Effector memory CD4-positive, alpha-beta T cell (primary cell): ENCODE results near the gene SLC16A1.
A peak's percentile ranks its signal among the peaks of the same experiment; 100 is the strongest.
"Not testable (repeated sequence)": the region's sequence is repeated elsewhere in the genome, so short reads cannot be mapped to it uniquely, and the experiment has no call there.

Source experiments
- DNase-seq, 3 donors: peaks; one replicate each; pipeline ENCODE4 v3.0.0-alpha.2; 2020
- H3K27ac ChIP-seq: 2 replicates; pipeline ENCODE4 v1.7.0; 2013; ENCODE audit warnings: mild to moderate bottlenecking, low read length, moderate library complexity; ENCODE audit not compliant: insufficient read depth, poor library complexity, severe bottlenecking
- H3K27me3 ChIP-seq: replicated peaks from 2 replicates; pipeline ENCODE4 v1.7.0; 2013; ENCODE audit warnings: mild to moderate bottlenecking, low read length; ENCODE audit not compliant: insufficient read depth, control insufficient read depth, poor library complexity, severe bottlenecking
- H3K36me3 ChIP-seq: 2 replicates; pipeline ENCODE4 v1.7.0; 2013; ENCODE audit warnings: mild to moderate bottlenecking, low read length, moderate library complexity; ENCODE audit not compliant: control insufficient read depth, insufficient read depth
- H3K4me1 ChIP-seq: 2 replicates; pipeline ENCODE4 v1.7.0; 2013; ENCODE audit warnings: low read length, mild to moderate bottlenecking; ENCODE audit not compliant: control insufficient read depth, insufficient read depth, poor library complexity, severe bottlenecking
- H3K4me3 ChIP-seq: 2 replicates; pipeline ENCODE4 v1.7.0; 2013; ENCODE audit warnings: low read length, low read depth, mild to moderate bottlenecking; ENCODE audit not compliant: insufficient read depth, poor library complexity, severe bottlenecking
- H3K9me3 ChIP-seq: 2 replicates; pipeline ENCODE4 v1.7.0; 2013; ENCODE audit warnings: mild to moderate bottlenecking, low read length, moderate library complexity; ENCODE audit not compliant: control insufficient read depth
- total RNA-seq, 3 donors: gene quantifications; one replicate each; lab custom pipeline; 2026; lab: John Stamatoyannopoulos, UW

The SLC16A1 gene
- 48.8 to 80.1 (median 52.2) reads per million in 3 donors for total RNA-seq

DNA sequence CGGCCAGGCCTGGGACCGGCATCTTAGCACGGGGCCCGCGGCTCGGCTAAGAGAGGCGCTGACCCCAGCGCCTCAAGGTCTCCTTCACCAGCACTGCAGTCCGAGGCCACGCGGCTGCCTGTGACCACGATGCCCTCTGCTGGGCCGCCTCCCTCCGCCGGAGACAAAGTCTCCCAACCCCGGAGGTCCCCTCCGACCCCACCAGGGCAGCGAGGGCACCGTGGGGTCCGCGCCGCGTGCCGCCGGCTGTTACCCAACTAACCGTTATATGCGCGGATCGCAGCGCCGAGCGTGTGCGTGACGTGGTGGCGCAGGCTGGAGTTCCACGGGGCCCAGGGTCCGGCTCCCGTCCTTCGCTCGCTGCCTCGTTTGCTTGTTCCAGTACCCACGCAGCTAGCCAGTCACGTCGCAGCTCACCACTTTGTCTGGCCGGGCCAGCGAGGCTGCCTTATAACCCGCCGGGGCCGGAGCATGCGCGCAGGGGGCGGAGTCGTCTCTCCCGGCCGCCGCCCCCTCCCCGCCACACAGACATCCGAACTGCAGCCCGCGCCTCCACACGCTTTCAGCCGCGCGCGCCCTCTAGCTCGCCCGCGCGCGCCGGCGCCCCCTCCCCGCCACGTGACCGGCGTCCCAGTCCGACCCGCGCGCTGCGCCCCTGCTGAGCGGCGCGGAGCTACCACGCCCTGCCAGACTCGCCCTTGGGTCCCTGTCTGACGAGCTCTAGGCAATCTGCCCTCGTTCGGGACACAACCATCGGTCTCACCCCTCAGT, at the start of gene SLC16A1:
Gene SLC16A1, minus strand, starts transcription at position 424 of the 771 bp plus-strand sequence. CDS start 26,888 bp downstream, outside the sequence.
- H3K27me3 ChIP-seq: no peaks in the 10 kb centered on the region
- no peaks in the 10 kb centered on the region for H3K9me3 ChIP-seq
- H3K27ac ChIP-seq: peak within 1 kb of the TSS; percentile 89
- no peaks in the 10 kb centered on the region for H3K36me3 ChIP-seq
- DNase-seq: peak; percentile 75 to 85 (median 81)
- peaks cover 15% of the 10 kb centered on the region for H3K4me1 ChIP-seq
- H3K4me3 ChIP-seq: peak within 1 kb of the TSS; percentile 95

DNA sequence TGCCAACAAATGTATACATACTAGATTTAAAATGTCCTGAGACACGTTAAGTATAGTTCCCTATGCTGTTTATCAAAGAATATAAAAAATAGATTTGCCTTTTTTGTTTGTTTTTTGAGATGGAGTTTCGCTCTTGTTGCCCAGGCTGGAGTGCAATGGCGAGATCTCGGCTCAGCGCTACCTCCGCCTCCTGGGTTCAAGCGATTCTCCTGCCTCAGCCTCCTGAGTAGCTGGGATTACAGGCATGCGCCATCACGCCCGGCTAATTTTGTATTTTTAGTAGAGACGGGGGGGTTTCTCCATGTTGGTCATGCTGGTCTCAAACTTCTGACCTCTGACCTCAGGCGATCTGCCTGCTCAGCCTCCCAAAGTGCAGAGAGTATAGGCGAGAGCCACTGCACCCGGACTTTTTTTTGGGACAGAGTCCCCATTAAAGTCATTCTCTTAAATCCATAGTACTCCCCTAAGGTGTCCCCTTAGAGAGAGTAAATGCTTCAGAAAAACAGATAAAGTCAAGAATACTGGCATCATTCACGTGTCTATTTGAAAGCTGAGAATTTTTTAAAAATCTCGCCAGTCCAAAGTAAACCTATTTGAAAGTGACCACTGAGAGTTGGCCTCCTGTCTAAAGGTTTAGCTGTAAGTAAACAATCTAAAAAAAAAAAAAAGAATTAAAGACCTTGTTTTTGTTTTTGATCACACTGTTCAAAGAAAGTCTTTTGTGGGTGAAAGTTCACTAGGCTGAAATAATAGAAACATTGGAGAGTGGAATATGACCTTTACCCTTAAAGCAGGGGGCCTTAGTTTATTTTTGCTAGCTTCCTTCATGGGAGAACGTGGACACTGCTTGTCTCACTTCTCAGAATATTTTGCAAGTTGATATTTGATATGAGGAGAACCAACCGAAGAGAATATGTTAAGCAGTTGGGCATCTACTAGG, 48.0 kb upstream of the SLC16A1 start:
- Histone ChIP-seq H3K27me3 (no peaks in the 10 kb centered on the region), H3K4me1 (no peaks in the 10 kb centered on the region), H3K36me3 (no peaks in the 10 kb centered on the region), H3K9me3 (no peaks in the 10 kb centered on the region), H3K27ac (no peak overlapping the region), H3K4me3 (no peak overlapping the region)
- no peak for DNase-seq

GRCh38 chr1:113002297-113002696, 46.3 kb upstream of the SLC16A1 start:
- H3K4me3 ChIP-seq: no peak overlapping the region
- no peak for DNase-seq
- H3K27me3 ChIP-seq: no peaks in the 10 kb centered on the region
- H3K4me1 ChIP-seq: no peaks in the 10 kb centered on the region
- no peaks in the 10 kb centered on the region for H3K9me3 ChIP-seq
- no peak overlapping the region for H3K27ac ChIP-seq
- H3K36me3 ChIP-seq: peaks cover 3% of the 10 kb centered on the region

GRCh38 chr1:112998592-112999235, 42.7 kb upstream of the SLC16A1 start:
- no peaks in the 10 kb centered on the region for H3K4me1 ChIP-seq
- H3K9me3 ChIP-seq: no peaks in the 10 kb centered on the region
- no peak overlapping the region for H3K27ac ChIP-seq
- H3K4me3 ChIP-seq: no peak overlapping the region
- H3K36me3 ChIP-seq: peaks cover 3% of the 10 kb centered on the region
- H3K27me3 ChIP-seq: no peaks in the 10 kb centered on the region
- DNase-seq: no peak

DNA sequence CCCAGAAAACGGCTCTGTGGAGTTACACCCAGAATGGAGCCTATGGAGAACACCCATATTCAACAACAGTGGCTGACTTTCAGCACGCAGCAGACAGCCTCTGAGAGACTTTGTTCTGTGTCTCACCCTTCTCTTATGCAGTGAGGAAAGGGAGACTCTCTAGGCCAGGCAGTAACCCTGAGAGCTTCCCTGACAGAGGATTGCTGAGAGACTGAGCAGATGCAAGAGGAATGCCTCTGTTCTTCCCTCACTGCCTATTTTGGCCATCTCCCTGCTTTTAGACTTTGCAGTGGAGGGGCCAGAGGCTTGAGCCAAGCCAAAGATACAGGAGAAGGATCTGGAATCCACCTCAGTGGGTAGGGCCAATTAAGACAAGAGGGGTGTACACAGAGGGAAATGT, 41.8 kb upstream of the SLC16A1 start:
- no peak overlapping the region for H3K4me3 ChIP-seq
- DNase-seq: no peak
- H3K9me3 ChIP-seq: no peaks in the 10 kb centered on the region
- H3K27ac ChIP-seq: no peak overlapping the region
- H3K4me1 ChIP-seq: no peaks in the 10 kb centered on the region
- H3K36me3 ChIP-seq: peaks cover 3% of the 10 kb centered on the region
- H3K27me3 ChIP-seq: no peaks in the 10 kb centered on the region

- Histone ChIP-seq H3K4me3 (no peak overlapping the region), H3K9me3 (no peaks in the 10 kb centered on the region), H3K36me3 (peaks cover 3% of the 10 kb centered on the region), H3K27me3 (no peaks in the 10 kb centered on the region), H3K27ac (no peak overlapping the region), H3K4me1 (no peaks in the 10 kb centered on the region)
- DNase-seq: no peak
Measured at GRCh38 chr1:112995890-112996289, 39.9 kb upstream of the SLC16A1 start.

DNA sequence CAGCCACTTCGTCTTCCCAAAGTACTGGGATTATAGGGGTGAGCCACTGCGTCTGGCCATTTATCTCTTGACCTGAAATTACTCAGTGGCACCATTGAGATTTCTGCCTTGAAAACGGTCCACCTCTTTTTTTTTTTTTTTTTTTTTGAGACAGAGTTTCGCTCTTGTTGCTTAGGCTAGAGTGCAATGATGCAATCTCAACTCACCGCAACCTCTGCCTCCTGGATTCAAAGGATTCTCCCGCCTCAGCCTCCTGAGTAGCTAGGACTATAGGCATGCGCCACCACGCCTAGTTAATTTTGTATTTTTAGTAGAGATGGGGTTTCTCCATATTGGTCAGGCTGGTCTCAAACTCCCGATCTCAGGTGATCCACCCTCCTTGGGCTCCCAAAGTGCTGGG, 39.0 kb upstream of the SLC16A1 start:
- H3K4me1 ChIP-seq, H3K27me3 ChIP-seq, H3K36me3 ChIP-seq, H3K9me3 ChIP-seq, H3K27ac ChIP-seq, H3K4me3 ChIP-seq, DNase-seq: not testable (repeated sequence)

DNA sequence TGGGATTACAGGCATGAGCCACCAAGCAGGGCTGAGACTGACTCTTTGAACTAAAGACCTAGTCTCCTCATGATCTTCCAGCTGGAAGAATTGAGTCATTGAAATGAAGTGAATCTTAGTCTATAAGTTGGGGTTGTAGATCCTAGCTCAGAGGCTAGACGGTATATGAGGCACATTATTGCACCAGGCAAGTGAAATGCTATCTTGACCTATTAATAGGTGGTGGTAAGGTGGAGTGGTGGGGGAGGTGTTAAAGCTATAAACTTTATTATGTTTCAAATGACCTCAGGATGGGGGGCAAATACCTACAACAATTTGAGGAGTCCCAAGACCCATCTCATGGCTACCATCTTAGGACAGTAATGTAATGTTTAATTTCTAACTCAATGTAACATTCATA, 36.8 kb upstream of the SLC16A1 start:
- Histone ChIP-seq H3K27ac (no peak overlapping the region), H3K4me3 (no peak overlapping the region), H3K36me3 (peaks cover 3% of the 10 kb centered on the region), H3K4me1 (no peaks in the 10 kb centered on the region), H3K27me3 (no peaks in the 10 kb centered on the region), H3K9me3 (no peaks in the 10 kb centered on the region)
- no peak for DNase-seq

DNA sequence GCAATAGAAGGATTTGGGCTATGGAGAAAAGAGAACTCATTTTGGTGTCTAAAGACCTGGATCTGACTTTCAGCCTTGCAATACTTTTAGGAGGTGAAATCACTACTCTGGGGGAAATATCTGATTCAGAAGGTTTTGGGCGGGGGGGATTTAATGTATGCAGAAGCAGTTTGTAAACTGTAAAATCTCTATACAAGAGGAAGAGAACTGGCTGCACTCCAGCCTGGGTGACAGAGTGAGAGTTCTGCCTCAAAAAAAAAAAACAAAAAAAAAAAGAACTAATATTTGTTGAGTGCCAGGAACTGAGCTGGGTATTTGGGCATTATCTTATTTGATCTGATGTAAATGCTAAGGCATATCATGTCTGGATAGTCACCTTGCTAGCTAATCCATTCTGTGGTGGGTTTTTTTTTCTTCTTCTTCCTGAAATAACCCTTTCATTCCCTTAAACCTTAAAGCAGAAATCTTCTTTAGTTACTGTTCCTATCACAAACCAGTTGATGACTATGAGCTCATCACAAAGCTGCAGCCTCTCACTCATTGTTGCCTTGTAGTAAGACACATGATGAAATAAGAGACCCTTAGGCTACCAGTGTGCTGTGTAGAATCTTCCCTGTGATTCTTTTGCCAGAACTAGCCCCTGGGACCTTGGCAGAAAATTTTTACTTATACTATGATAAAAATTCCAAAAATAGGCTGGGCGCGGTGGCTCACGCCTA, 35.6 kb upstream of the SLC16A1 start:
- DNase-seq: no peak
- H3K4me3 ChIP-seq: no peak overlapping the region
- H3K27ac ChIP-seq: no peak overlapping the region
- H3K4me1 ChIP-seq: no peaks in the 10 kb centered on the region
- H3K27me3 ChIP-seq: no peaks in the 10 kb centered on the region
- H3K36me3 ChIP-seq: no peaks in the 10 kb centered on the region
- H3K9me3 ChIP-seq: no peaks in the 10 kb centered on the region
